Chondrocyte (in vitro differentiated cells): ENCODE data around the gene ZNF566. TPM values are rescaled to one million over a fixed set of nuclear protein-coding genes. Genes with fewer than 3 reads are reported as not detected.

Experiments used
- DNase-seq: peaks from one replicate; pipeline ENCODE4 v3.0.0; 2021; ENCODE audit warnings: mixed read lengths, low spot score
- H3K27ac Mint-ChIP-seq: one replicate; pipeline ENCODE4 v1.8.0; 2021; ENCODE audit warnings: mild to moderate bottlenecking, moderate library complexity, mixed read lengths; ENCODE audit not compliant: unreplicated experiment
- H3K27me3 Mint-ChIP-seq: 2 replicates; pipeline ENCODE4 v1.8.0; 2021; ENCODE audit warnings: low read depth, mixed read lengths
- H3K36me3 Mint-ChIP-seq: 2 replicates; pipeline ENCODE4 v1.8.0; 2021; ENCODE audit warnings: low read depth, mixed read lengths
- H3K4me1 Mint-ChIP-seq: 2 replicates; pipeline ENCODE4 v1.8.0; 2021; ENCODE audit warnings: low read depth, mild to moderate bottlenecking, mixed read lengths
- H3K4me3 Mint-ChIP-seq: one replicate; pipeline ENCODE4 v1.8.0; 2021; ENCODE audit warnings: mild to moderate bottlenecking, moderate library complexity, mixed read lengths; ENCODE audit not compliant: unreplicated experiment
- H3K9me3 Mint-ChIP-seq: 2 replicates; pipeline ENCODE4 v1.8.0; 2021; ENCODE audit warnings: low read depth, mixed read lengths
- total RNA-seq: library from RNA; stranded (reverse); gene quantifications from 3 replicates; pipeline ENCODE4 v1.2.1, GENCODE V29; 2021
- TF ChIP-seq, protein P1 (sequence below): fragments of 200-600 bp; sonication (generic); IDR thresholded peaks from 2 replicates; pipeline ENCODE4 v1.5.0; 2021; ENCODE audit warnings: antibody characterized with exemption, mild to moderate bottlenecking, moderate library complexity

ZNF566 gene
- total RNA-seq, 1 donor from 2014 or later = 12.1 TPM

DNA sequence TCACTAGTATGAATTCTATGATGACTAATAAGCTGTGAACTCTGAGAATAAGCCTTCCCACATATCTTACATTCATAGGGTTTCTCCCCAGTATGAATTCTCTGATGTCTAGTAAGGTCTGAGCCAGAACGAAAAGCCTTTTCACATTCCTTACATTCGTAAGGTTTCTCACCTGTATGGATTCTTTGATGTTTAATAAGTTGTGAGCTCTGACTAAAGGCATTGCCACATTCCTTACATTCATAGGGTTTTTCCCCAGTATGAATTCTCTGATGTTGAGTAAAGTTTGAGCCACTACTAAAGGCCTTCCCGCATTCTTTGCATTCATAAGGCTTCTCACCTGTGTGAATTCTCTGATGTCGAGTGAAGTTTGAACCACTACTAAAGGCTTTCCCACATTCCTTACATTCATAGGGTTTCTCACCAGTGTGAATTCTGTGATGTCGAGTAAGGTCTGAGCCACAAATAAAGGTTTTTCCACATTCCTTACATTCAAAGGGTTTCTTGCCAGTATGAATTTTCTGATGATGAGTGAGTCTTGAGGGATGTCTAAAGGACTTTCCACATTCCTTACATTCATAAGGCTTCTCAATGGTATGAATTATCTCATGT is 40.2 kb downstream of the ZNF566 start:
- TF ChIP-seq, protein P1, sequence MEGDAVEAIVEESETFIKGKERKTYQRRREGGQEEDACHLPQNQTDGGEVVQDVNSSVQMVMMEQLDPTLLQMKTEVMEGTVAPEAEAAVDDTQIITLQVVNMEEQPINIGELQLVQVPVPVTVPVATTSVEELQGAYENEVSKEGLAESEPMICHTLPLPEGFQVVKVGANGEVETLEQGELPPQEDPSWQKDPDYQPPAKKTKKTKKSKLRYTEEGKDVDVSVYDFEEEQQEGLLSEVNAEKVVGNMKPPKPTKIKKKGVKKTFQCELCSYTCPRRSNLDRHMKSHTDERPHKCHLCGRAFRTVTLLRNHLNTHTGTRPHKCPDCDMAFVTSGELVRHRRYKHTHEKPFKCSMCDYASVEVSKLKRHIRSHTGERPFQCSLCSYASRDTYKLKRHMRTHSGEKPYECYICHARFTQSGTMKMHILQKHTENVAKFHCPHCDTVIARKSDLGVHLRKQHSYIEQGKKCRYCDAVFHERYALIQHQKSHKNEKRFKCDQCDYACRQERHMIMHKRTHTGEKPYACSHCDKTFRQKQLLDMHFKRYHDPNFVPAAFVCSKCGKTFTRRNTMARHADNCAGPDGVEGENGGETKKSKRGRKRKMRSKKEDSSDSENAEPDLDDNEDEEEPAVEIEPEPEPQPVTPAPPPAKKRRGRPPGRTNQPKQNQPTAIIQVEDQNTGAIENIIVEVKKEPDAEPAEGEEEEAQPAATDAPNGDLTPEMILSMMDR = no peak
- no peak for DNase-seq
- H3K4me3 Mint-ChIP-seq = no peak overlapping the region
- no peaks in the 10 kb centered on the region for H3K4me1 Mint-ChIP-seq
- H3K27ac Mint-ChIP-seq = no peak overlapping the region
- no peaks in the 10 kb centered on the region for H3K27me3 Mint-ChIP-seq
- H3K36me3 Mint-ChIP-seq = peaks cover 65% of the 10 kb centered on the region
- H3K9me3 Mint-ChIP-seq = peaks cover 58% of the 10 kb centered on the region

DNA sequence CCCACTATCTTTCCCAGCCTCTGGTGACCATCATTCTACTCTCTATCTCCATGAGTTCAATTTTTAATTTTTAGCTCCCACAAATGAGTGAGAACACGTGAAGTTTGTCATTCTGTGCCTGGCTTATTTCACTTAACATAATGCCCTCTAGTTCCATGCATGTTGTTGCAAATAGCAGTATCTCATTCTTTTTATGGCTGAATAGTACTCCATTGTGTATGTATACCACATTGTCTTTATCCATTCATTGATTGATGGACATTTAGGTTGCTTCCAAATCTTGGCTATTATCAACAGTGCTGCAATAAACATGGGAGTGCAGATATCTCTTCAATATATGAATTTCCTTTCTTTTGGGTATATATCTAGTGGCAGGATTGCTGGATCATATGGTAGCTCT is 48.0 kb downstream of the ZNF566 start:
- no peak for DNase-seq
- Mint-ChIP-seq H3K4me1 (no peaks in the 10 kb centered on the region), H3K4me3 (no peak overlapping the region), H3K9me3 (peaks cover 46% of the 10 kb centered on the region), H3K27me3 (no peaks in the 10 kb centered on the region), H3K36me3 (peaks cover 25% of the 10 kb centered on the region), H3K27ac (no peak overlapping the region)
- TF ChIP-seq, protein P1 = no peak

DNA sequence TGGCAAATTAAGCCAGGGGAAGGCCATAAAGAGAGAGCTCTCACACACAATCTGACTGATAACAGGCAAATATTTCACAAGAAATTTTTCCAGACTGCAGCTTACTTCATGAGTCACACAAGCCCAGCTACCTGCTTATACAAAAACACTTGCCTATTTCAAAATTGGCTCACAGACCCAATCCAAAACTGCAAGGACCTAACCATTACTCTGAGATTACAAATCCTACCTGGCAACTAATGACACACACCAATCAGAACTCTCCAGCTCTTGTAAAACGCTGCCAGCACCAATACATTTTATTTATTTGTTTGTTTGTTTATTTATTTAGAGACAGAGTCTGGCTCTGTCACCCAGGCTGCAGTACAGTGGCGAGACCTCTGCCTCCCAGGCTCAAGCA is 52.8 kb downstream of the ZNF566 start:
- TF ChIP-seq, protein P1 = no peak
- peaks cover 11% of the 10 kb centered on the region for H3K36me3 Mint-ChIP-seq
- no peaks in the 10 kb centered on the region for H3K27me3 Mint-ChIP-seq
- H3K4me1 Mint-ChIP-seq = no peaks in the 10 kb centered on the region
- H3K9me3 Mint-ChIP-seq = peaks cover 27% of the 10 kb centered on the region
- no peak for DNase-seq
- H3K4me3 Mint-ChIP-seq = no peak overlapping the region
- H3K27ac Mint-ChIP-seq = no peak overlapping the region

DNA sequence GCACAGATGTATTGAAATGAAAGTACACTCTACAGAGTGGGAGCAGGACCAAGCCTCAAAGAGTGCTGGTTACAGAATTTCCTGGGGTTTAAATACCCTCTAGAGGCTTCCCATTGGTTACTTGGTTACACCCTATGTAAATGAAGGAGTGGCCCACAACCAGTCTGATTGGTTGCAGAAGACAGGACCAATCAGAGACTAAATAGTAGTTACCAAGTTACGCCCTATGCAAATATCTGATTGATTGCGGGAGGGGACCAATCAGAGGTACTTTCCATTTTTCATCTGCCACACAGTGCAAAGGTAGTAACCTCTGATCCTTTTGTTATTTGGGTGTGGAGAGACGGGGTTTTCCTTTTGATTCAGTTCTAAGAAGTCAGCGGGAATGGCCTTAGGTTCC is 65.4 kb downstream of the ZNF566 start:
- peaks cover under 1% of the 10 kb centered on the region for H3K4me1 Mint-ChIP-seq

DNA sequence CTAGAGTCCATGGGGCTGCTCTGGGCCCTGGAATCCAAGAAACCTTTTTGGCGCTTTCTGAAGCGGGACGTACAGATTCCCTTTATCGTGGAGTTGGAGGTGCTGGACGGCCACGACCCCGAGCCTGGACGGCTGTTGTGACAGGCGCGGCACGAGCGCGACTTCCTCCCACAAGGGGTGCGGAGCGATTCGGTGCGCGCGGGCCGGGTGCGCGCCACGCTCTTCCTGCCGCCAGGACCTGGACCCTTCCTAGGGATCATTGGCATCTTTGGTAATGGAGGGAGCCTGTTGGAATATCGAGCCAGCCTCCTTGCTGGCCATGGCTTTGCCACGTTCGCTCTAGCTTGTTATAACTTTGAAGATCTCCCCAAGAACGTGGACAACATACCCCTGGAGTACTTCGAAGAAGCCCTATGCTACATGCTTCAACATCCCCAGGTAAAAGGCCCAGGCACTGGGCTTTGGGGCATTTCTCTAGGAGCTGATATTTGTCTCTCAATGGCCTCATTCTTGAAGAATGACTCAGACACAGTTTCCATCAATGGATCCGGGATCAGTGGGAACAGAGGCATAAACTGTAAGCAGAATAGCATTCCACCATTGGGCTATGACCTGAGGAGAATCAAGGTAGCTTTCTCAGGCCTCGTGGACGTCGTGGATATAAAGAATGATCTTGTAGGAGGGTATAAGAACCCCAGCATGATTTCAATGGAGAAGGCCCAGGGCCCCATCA is 67.4 kb downstream of the ZNF566 start:
- H3K9me3 Mint-ChIP-seq = peaks cover 23% of the 10 kb centered on the region
- TF ChIP-seq, protein P1 = no peak
- H3K27me3 Mint-ChIP-seq = no peaks in the 10 kb centered on the region
- H3K4me1 Mint-ChIP-seq = peaks cover 18% of the 10 kb centered on the region
- peaks cover 5% of the 10 kb centered on the region for H3K36me3 Mint-ChIP-seq
- no peak overlapping the region for H3K4me3 Mint-ChIP-seq
- H3K27ac Mint-ChIP-seq = no peak overlapping the region
- no peak for DNase-seq

More for the DNA sequence above, 65.4 kb downstream of the ZNF566 start:
- TF ChIP-seq, protein P1 = no peak
- Mint-ChIP-seq H3K27me3 (no peaks in the 10 kb centered on the region), H3K27ac (no peak overlapping the region), H3K4me3 (no peak overlapping the region), H3K9me3 (peaks cover 26% of the 10 kb centered on the region), H3K36me3 (peaks cover 2% of the 10 kb centered on the region)
- no peak for DNase-seq
